Mucosa of stomach (tissue), 1 donor: Measurements from ENCODE around the gene DHRS12.

ENCODE experiments used
- H3K27me3 ChIP-seq: one replicate; pipeline ENCODE4 v1.7.0; 2013; ENCODE audit warnings: mild to moderate bottlenecking, low read length; ENCODE audit not compliant: control insufficient read depth, insufficient read depth
- H3K36me3 ChIP-seq: one replicate; pipeline ENCODE4 v1.7.0; 2013; ENCODE audit warnings: low read length; ENCODE audit not compliant: control insufficient read depth, insufficient read depth
- H3K4me1 ChIP-seq: one replicate; pipeline ENCODE4 v1.7.0; 2013; ENCODE audit warnings: mild to moderate bottlenecking, low read length; ENCODE audit not compliant: control insufficient read depth, insufficient read depth
- H3K4me3 ChIP-seq: one replicate; pipeline ENCODE4 v1.7.0; 2013; ENCODE audit warnings: low read length
- H3K9ac ChIP-seq: one replicate; pipeline ENCODE4 v1.7.0; 2013; ENCODE audit warnings: mild to moderate bottlenecking, low read length, moderate library complexity
- H3K9me3 ChIP-seq: one replicate; pipeline ENCODE4 v1.7.0; 2013; ENCODE audit warnings: mild to moderate bottlenecking, low read length, moderate library complexity; ENCODE audit not compliant: control insufficient read depth
- donor health status: Pancreatic carcinoma.

The DHRS12 gene

DNA sequence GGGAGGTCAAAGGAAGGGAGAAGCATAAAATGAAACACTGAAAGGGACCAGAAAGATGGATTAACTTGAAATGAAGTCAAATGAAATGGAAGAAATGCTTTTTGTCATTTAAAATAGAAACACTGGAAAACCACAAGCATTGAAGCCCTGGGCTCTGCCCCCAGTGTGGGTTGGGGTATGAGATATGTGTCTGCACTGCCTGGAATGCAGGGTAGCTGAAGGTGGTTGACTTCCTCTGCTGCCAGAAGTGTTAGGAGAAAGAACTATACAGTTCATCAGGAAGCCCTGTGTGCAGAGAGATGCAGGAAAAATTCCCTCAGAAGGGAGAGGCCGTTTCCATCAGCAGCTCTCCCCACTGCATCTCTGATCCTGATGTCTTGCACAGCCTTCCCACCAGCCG, 69.2 kb downstream of the DHRS12 start:
- Histone ChIP-seq H3K27me3 (no peaks in the 10 kb centered on the region), H3K4me3 (no peak overlapping the region), H3K4me1 (peaks cover 16% of the 10 kb centered on the region), H3K36me3 (no peaks in the 10 kb centered on the region), H3K9ac (no peak overlapping the region), H3K9me3 (no peaks in the 10 kb centered on the region)

DNA sequence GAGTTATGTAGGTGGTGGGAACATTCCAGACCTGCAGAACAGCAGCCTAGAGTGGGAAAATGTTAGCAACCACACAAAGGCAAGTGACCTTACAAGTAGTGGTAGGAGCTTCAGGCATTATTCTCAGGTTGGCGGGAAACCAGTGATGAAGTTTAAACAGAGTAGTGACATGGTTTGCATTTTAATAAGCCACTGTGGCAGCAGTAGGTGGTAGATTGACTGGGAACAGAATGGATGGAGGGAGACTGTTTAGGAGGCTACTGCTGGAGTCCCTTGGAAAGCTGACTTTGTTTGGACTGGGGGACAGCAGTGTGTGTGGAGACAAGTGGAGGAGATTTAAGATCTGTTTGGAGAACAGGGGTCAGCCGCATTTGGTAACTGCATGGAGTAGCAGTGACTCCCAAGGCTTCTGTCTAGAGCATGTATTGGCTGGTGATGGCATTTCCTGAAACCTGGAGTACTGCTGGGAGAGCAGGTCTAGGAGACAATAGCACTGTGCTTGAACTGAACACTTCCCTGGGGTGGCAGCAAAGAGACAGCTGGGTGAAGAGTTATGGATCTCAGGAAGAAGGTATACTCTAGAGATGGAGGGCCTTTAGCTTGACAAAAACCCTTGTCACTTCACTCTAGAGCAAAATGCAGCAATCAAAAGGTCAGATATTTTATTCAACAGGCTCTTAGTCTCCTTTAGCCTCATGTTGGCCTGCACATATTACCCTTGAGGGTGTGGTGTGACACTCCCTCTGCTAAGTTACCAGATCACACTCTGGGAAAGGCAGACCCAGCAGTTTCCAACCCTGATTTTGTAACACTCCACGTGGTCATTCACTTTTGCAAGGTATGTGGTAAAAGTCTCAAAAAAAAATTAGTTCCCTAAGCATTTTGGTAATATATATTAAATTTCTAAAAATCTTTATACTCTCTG, 70.3 kb downstream of the DHRS12 start:
- peaks cover 16% of the 10 kb centered on the region for H3K4me1 ChIP-seq
- H3K9me3 ChIP-seq: no peaks in the 10 kb centered on the region
- no peaks in the 10 kb centered on the region for H3K27me3 ChIP-seq
- no peak overlapping the region for H3K9ac ChIP-seq
- no peaks in the 10 kb centered on the region for H3K36me3 ChIP-seq
- no peak overlapping the region for H3K4me3 ChIP-seq

DNA sequence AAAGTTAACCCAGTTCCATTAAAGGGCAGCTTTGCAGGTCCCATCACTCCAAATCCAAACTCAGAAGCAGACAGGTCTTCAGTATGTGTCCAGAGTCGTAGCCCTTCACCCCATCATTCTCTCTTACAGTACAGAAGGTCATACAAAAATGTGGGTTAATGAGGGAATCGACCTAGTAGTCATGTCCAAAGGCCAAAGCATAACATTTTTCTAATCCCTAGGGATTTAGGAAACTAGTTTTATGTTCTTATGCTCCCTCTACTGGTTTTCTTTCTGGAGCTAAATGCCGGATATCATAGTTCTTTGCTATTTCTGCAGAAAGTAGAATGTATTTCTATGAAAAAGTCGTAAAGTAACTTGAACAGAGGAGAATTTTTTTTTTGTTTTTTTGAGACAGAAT, 72.2 kb downstream of the DHRS12 start:
- Histone ChIP-seq H3K4me1 (peaks cover 16% of the 10 kb centered on the region), H3K9me3 (no peaks in the 10 kb centered on the region), H3K27me3 (no peaks in the 10 kb centered on the region), H3K36me3 (no peaks in the 10 kb centered on the region), H3K9ac (no peak overlapping the region), H3K4me3 (no peak overlapping the region)

DNA sequence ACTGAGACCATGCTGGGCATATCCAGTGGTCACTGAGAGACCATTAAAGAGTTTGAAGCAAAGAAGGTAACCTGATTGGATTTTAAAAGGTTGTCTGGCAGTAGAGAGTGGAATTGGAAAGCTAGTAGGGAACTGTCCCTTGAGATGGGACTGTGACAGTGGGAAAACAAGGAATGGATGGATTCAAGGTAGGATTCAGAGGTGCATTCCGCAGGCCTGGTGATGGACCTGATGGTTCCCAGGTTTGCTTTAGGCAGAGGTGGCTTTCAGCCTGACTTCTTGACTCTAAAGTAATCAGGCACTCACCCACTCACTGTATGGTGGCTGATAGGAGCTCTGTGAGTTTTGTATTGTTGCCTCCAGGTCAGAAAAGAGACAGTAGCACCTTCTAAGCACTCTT, 73.0 kb downstream of the DHRS12 start:
- H3K4me1 ChIP-seq: peaks cover 16% of the 10 kb centered on the region
- H3K4me3 ChIP-seq: no peak overlapping the region
- no peaks in the 10 kb centered on the region for H3K27me3 ChIP-seq
- H3K9me3 ChIP-seq: no peaks in the 10 kb centered on the region
- no peaks in the 10 kb centered on the region for H3K36me3 ChIP-seq
- H3K9ac ChIP-seq: no peak overlapping the region

DNA sequence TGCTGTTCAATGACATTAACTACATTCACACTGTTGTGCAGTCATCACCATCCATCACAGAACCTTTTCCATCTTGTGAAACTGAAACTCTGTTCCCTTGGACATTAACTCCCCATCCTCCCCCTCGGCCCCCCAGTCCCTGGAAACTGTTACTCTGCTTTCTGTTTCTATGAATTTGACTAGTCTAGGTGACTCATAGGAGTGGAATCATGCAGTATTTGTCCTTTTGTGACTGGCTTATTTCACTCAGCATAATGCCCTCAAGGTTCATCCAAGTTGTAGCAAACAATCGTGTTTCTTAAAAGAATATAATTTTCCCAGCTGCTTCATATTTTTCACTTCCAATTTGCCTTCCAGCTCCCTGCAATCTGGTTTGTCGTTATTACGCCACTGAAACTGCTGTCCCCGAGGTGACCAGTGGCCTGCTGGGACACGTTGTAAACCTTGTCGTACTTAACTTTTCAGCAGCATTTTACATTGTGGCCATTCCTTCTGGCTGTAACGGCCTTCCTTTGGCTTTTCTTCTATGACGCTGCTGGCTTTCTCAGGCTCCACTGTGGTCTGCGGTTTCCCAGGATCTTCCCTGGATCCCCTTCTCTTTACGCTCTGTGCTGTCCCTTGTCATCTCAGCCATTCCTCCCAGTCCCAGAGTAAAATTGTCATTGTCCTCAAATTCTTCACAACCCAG, 74.0 kb downstream of the DHRS12 start:
- no peaks in the 10 kb centered on the region for H3K27me3 ChIP-seq
- peaks cover 16% of the 10 kb centered on the region for H3K4me1 ChIP-seq
- no peaks in the 10 kb centered on the region for H3K9me3 ChIP-seq
- no peak overlapping the region for H3K4me3 ChIP-seq
- no peak overlapping the region for H3K9ac ChIP-seq
- H3K36me3 ChIP-seq: no peaks in the 10 kb centered on the region

DNA sequence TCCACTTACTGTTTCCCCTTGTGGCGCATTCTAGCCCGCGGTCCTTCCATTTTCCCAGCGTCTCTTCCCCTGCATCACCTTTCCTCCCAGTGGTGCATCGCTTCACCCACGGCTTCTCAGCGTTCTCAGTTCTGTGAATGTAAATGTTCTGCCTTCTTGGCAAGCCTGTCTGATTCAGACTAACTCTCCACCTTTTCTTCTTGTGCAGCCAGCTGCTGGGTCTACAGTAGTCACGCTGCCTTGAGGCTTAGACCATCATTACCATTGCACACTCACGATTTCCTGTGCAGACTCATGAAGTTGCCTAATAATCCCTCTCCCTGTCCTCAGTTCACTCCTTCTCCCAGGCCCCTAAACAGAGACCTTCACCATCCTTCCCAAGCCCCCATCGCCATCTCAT, 75.0 kb downstream of the DHRS12 start:
- H3K9me3 ChIP-seq: no peaks in the 10 kb centered on the region
- H3K4me3 ChIP-seq: no peak overlapping the region
- H3K9ac ChIP-seq: no peak overlapping the region
- H3K36me3 ChIP-seq: no peaks in the 10 kb centered on the region
- no peaks in the 10 kb centered on the region for H3K27me3 ChIP-seq
- peaks cover 16% of the 10 kb centered on the region for H3K4me1 ChIP-seq

DNA sequence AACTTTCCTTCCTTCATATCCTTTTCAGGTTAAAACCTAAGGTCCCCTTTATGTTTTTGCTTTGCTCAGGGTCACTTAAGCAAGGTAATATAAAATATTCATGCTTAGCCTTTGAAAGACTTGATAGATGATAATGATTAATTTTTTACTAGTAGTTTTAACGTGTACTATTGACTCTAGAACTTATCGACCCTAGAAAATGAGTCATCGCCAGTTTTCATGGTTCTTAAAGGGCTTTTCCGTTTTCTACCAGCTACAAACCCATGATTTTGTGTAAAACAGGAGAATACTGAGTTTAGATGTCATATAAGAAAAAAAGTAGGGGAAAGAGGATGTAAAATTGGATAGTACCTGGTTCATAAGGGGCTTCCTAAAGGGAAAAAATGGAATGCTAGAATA, 75.7 kb downstream of the DHRS12 start:
- Histone ChIP-seq H3K9ac (no peak overlapping the region), H3K4me3 (no peak overlapping the region), H3K9me3 (no peaks in the 10 kb centered on the region), H3K4me1 (peaks cover 10% of the 10 kb centered on the region), H3K27me3 (no peaks in the 10 kb centered on the region), H3K36me3 (no peaks in the 10 kb centered on the region)

DNA sequence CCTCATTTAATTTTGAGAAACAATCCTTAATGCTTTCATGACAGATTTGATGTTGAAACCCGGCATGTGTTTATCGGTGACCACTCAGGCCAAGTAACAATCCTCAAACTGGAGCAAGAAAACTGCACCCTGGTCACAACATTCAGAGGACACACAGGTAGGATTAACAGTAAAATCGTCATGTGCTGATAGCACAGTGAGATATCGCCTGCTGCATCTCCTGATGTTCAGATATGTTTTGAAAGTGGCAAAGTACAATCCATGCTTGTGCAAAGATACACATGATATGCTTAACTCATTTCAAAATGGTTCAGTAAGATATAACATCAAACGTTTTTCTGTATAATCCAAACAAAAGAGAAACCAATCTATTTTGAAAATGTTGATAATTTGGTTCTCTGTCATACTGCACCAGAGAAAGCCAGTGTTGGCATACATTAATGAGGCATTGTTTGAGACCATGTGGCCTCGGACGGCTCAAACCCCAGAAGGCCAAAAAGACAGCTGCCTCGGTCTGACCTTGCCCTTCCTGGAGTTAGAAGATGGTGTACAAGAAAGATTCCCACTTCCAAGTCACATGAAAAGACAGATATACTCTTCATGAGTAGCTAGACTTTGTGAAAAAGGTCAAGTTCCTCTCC, 76.2 kb downstream of the DHRS12 start:
- Histone ChIP-seq H3K4me1 (peaks cover 9% of the 10 kb centered on the region), H3K9ac (no peak overlapping the region), H3K27me3 (no peaks in the 10 kb centered on the region), H3K36me3 (no peaks in the 10 kb centered on the region), H3K9me3 (no peaks in the 10 kb centered on the region), H3K4me3 (no peak overlapping the region)

DNA sequence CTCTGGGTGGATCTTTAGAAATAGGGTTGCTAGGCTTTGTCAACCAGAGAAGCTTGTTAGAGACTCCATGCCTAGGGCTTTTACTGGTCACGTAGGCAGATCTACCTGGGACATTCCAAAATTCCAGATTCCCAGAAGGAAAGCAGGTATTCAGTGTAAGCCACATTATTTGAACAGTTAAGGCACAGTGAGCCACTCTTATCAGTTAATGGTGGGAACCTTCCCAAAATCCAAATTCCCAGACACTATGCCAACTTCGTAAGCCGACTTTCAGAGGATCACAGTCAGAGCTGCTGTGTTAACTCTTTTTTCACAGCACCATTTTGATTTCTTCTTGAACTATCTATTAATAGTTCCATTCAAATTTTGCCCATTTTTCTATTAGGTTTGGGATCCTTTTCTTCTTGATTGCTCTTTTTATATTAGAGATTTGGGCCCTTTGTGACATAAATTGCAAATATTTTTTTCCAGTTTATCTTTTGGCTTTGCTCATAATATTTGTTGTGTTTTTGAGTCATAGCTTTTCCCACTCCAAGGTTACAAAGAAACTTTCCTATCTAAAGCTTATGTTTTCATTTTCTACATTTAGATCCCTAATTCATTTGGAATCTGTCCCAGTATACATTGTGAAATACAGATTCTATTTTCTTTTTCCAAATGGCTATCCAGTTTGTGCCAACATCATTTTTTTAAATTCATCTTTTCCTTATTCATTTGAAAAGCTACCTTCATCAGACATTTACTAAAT, 77.3 kb downstream of the DHRS12 start:
- no peak overlapping the region for H3K9ac ChIP-seq
- no peaks in the 10 kb centered on the region for H3K36me3 ChIP-seq
- peaks cover 9% of the 10 kb centered on the region for H3K4me1 ChIP-seq
- no peaks in the 10 kb centered on the region for H3K27me3 ChIP-seq
- no peaks in the 10 kb centered on the region for H3K9me3 ChIP-seq
- no peak overlapping the region for H3K4me3 ChIP-seq

DNA sequence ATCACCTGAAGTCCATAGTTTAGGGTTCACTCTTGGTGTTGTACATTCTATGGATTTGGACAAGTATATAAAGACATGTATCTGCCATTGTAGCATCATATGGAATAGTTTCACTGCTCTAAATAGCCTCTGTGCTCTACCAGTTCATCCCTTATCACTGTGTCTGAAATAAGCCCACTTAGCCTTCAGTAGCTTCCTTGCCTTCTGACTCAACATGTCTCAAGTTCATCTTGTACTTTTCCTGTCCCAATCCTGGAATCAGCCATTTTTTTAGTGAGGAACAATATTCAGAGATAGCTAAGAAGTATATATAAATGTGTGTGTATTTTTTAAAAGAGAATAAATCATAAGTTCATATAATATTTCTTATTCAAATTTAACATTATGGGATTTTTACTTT, 79.2 kb downstream of the DHRS12 start:
- Histone ChIP-seq H3K4me1 (no peaks in the 10 kb centered on the region), H3K36me3 (no peaks in the 10 kb centered on the region), H3K9me3 (no peaks in the 10 kb centered on the region), H3K9ac (no peak overlapping the region), H3K27me3 (no peaks in the 10 kb centered on the region), H3K4me3 (no peak overlapping the region)

DNA sequence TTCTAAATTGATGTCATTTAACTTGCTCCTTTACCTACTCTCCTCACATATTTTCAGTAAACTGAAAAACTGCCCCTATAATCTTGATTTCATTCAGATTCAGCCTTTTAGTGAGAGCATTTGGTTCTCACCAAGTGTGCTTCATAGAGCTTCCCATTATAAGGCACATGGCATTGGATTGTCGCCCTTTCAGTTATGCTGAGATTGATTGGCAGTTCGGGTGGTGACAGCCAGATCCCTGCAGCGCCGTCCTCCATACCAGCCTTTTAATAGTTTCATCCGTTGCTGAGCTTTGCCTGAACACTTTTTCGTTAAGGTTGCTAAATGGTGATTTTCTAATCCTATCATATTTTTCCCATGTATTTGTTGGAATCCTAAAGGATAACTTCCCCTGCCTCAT, 80.4 kb downstream of the DHRS12 start:
- no peaks in the 10 kb centered on the region for H3K27me3 ChIP-seq
- H3K36me3 ChIP-seq: no peaks in the 10 kb centered on the region
- H3K9me3 ChIP-seq: no peaks in the 10 kb centered on the region
- H3K9ac ChIP-seq: no peak overlapping the region
- no peaks in the 10 kb centered on the region for H3K4me1 ChIP-seq
- no peak overlapping the region for H3K4me3 ChIP-seq
